Activated B cell treated with CpG ODN at 0.5 μM for 24 hours (primary cell): ENCODE results near the gene TCP11L2. TPM values are rescaled to one million over a fixed set of nuclear protein-coding genes. Genes with fewer than 3 reads are reported as not detected.

Source experiments
- ATAC-seq: fragments of 200-7000 bp; cut with Tn5 transposase; one replicate; pipeline ENCODE4 v1.10.0; 2021; ENCODE audit warnings: low read depth, mild to moderate bottlenecking, moderate library complexity
- CTCF ChIA-PET: fragments of 350-600 bp; sonication (Branson Sonifier 250); formaldehyde crosslinking; loops from one replicate; lab custom pipeline; 2021; ENCODE audit warnings: antibody characterized with exemption; lab: Charles Lee
- POLR2A ChIA-PET: fragments of 350-600 bp; sonication (Branson Sonifier 250); formaldehyde crosslinking; loops from one replicate; lab custom pipeline; 2021; ENCODE audit warnings: antibody characterized with exemption; lab: Charles Lee
- DNase-seq: peaks from one replicate; pipeline ENCODE4 v3.0.0; 2022
- H3K27ac Mint-ChIP-seq: one replicate; pipeline ENCODE4 v1.8.0; 2020; ENCODE audit warnings: mixed read lengths
- H3K27me3 Mint-ChIP-seq: one replicate; pipeline ENCODE4 v1.8.0; 2021; ENCODE audit warnings: mixed read lengths
- H3K36me3 Mint-ChIP-seq: one replicate; pipeline ENCODE4 v1.8.0; 2021; ENCODE audit warnings: low read depth, mixed read lengths
- H3K4me1 Mint-ChIP-seq: one replicate; pipeline ENCODE4 v1.8.0; 2021; ENCODE audit warnings: mixed read lengths
- H3K4me3 Mint-ChIP-seq: one replicate; pipeline ENCODE4 v1.8.0; 2020; ENCODE audit warnings: mild to moderate bottlenecking, mixed read lengths
- H3K9me3 Mint-ChIP-seq: one replicate; pipeline ENCODE4 v1.8.0; 2020; ENCODE audit warnings: mixed read lengths
- intact Hi-C: fragments of 100-400 bp; cut with micrococcal nuclease; formaldehyde crosslinking; loops from one replicate; pipeline ENCODE4 v1.15.1; 2024
- total RNA-seq: library from RNA; stranded (reverse); gene quantifications from 2 replicates; pipeline ENCODE4 v1.2.3, GENCODE V29; 2022
- TF ChIP-seq, protein P1 (sequence below): fragments of 200-600 bp; IDR thresholded peaks from one replicate; pipeline ENCODE4 v1.8.0; 2022; ENCODE audit warnings: antibody characterized with exemption, mild to moderate bottlenecking

Gene TCP11L2
- total RNA-seq, 1 donor from 2014 or later, result 52.5 TPM

DNA sequence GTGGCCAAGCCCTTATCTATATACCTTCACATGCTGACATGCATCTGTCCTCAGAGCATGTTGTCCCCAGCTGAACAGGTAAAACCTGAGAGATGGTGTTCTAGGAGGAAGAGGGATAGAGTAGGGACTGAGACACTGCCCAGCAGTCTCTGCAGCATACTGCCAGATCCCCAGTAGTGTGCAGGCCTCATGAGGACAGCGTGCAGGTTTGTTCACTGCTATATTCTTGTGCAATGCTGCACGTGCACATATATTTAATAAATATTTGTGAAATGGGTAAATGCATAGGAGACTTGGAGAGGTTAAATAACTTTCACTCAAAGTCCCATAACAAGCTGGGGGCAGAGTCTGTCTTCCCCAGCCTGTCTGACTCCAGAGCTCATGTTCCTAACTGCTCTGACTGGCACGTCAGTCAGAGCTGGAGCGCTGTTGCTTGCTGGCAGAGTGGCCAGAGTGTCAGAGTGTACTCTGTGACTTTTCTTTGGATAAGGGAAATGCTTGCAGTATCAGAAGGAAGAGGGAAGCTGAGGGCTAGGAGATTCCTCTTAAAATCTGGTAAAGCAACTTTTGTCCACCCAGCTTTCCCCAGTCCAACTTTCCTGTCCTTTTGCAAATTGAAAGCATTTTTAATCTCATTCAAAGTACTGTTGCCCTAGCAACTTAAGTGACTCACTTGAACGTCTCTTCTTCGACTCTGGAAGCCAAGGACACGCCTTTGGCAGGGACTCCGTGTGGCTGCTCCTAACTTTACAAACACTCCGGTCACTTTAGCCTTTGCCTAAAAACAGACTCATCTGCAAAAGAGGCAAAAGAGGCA, 40.1 kb downstream of the TCP11L2 start:
- Mint-ChIP-seq H3K4me3 (no peak overlapping the region), H3K27me3 (no peaks in the 10 kb centered on the region), H3K36me3 (peaks cover 84% of the 10 kb centered on the region), H3K27ac (no peak overlapping the region), H3K9me3 (no peaks in the 10 kb centered on the region), H3K4me1 (no peaks in the 10 kb centered on the region)
- ChIA-PET CTCF (no interaction called here), POLR2A (no interaction called here)
- TF ChIP-seq, protein P1, sequence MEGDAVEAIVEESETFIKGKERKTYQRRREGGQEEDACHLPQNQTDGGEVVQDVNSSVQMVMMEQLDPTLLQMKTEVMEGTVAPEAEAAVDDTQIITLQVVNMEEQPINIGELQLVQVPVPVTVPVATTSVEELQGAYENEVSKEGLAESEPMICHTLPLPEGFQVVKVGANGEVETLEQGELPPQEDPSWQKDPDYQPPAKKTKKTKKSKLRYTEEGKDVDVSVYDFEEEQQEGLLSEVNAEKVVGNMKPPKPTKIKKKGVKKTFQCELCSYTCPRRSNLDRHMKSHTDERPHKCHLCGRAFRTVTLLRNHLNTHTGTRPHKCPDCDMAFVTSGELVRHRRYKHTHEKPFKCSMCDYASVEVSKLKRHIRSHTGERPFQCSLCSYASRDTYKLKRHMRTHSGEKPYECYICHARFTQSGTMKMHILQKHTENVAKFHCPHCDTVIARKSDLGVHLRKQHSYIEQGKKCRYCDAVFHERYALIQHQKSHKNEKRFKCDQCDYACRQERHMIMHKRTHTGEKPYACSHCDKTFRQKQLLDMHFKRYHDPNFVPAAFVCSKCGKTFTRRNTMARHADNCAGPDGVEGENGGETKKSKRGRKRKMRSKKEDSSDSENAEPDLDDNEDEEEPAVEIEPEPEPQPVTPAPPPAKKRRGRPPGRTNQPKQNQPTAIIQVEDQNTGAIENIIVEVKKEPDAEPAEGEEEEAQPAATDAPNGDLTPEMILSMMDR, result no peak
- intact Hi-C loops, result no loop called here
- ATAC-seq (no peak), DNase-seq (no peak)

DNA sequence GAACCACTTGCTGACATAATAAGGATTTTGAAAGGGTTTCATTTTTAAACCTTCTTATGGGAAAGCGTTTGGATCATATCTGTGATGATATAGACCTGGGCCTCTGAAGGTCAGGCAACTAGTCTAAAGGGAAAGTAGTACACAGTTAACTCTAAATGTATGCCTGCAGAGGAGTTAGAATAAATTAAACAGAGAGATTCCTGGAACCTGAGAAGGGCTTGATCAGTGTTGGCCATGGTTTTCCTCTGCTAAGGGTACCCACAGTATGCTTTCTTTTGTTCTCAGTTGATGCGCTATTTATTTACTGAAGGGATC, 40.6 kb downstream of the TCP11L2 start:
- TF ChIP-seq, protein P1, result no peak
- Mint-ChIP-seq H3K27me3 (no peaks in the 10 kb centered on the region), H3K36me3 (peaks cover 81% of the 10 kb centered on the region), H3K27ac (no peak overlapping the region), H3K4me1 (no peaks in the 10 kb centered on the region), H3K9me3 (no peaks in the 10 kb centered on the region), H3K4me3 (no peak overlapping the region)
- ATAC-seq (no peak), DNase-seq (no peak)
- intact Hi-C loops, result no loop called here
- ChIA-PET POLR2A (no interaction called here), CTCF (no interaction called here)

DNA sequence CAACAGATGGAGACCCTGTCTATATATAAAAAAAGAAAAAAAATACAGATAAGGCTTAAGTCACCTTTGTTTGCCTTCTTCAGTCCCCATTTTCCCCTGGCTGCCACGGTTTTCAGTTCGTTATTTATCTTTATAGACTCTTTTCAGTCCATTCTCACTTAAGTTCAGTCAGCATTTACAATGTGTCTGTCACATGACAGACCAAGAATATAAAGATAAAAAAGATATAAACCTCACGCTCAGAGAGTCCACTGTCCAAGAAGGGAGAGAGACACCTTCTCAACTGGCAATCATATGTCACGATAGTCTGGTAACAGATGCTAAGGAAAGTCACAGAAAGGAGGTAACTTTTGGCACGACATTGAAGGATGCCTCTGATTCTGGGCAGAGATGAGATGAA, 41.6 kb downstream of the TCP11L2 start:
- Mint-ChIP-seq H3K27me3 (no peaks in the 10 kb centered on the region), H3K36me3 (peaks cover 80% of the 10 kb centered on the region), H3K9me3 (no peaks in the 10 kb centered on the region), H3K4me1 (no peaks in the 10 kb centered on the region), H3K4me3 (no peak overlapping the region), H3K27ac (no peak overlapping the region)
- CTCF ChIA-PET, result no interaction called here
- ATAC-seq, result no peak
- POLR2A ChIA-PET, result no interaction called here
- intact Hi-C loops, result no loop called here
- DNase-seq, result no peak
- TF ChIP-seq, protein P1, result no peak

DNA sequence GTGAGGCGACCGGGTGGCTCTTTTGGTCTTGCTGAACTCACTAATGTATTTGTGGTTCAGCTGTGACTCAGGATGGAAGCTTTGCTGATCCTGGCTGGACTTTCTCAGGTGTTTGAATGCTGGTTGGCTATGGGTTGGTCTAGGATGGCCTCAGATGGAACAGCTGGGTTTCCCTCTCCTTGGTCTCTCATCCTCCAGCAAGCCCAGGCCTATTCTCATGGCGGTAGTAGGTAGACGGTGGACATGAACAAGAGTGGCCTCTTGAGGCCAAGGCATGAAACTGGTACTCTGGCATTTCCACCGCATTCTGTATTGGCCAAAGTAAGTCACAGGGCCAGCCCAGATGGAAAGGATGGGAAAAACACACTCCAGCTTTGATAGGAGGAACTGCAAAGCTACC, 43.2 kb downstream of the TCP11L2 start:
- H3K27ac Mint-ChIP-seq, result no peak overlapping the region

DNA sequence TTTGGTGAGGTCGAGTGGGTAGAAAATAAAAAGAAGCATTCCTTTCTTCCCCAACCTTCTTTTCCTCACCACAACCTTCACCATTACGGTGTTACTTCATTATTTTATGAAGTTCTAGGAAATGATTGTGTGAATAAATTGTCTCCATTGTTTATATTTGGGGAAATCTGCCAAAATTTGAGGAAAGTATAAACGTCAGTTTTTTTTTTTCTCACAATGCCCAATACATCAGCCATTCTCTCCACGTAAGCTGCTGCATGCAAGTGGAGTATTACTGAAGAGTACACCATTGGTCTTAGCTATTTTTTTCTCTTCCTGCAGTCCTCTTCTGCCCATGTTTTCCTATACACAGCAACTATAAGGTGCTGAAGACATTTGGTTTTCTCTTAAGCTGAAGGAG, 45.9 kb downstream of the TCP11L2 start:
- Mint-ChIP-seq H3K27me3 (no peaks in the 10 kb centered on the region), H3K4me3 (no peak overlapping the region), H3K27ac (no peak overlapping the region), H3K36me3 (peaks cover 42% of the 10 kb centered on the region), H3K9me3 (no peaks in the 10 kb centered on the region), H3K4me1 (no peaks in the 10 kb centered on the region)
- ChIA-PET POLR2A (no interaction called here), CTCF (interaction anchor here (1.1 kb wide), 1 partner anchor 9 kb away, joined by 4 read pairs; the partner anchor contains the start of gene POLR3B)
- intact Hi-C loops, result no loop called here
- DNase-seq (no peak), ATAC-seq (no peak)
- TF ChIP-seq, protein P1, result no peak

More for the DNA sequence above, 43.2 kb downstream of the TCP11L2 start:
- intact Hi-C loops, result no loop called here
- POLR2A ChIA-PET, result interaction anchor here (1.2 kb wide), 1 partner anchor 119 kb away, joined by 3 read pairs; no protein-coding TSS in a partner anchor
- DNase-seq, result no peak
- ATAC-seq, result peak; percentile 40
- Mint-ChIP-seq H3K36me3 (peaks cover 68% of the 10 kb centered on the region), H3K4me1 (no peaks in the 10 kb centered on the region), H3K9me3 (no peaks in the 10 kb centered on the region), H3K27me3 (no peaks in the 10 kb centered on the region), H3K4me3 (no peak overlapping the region)
- CTCF ChIA-PET, result interaction anchor here (0.7 to 1.4 kb wide), 3 partner anchors 40 to 119 kb away, joined by 4 to 5 read pairs (median 5); no protein-coding TSS in a partner anchor
- TF ChIP-seq, protein P1, result no peak
